IPS-20b (cell line): ENCODE results near the gene PFKFB2.

ENCODE experiments used
- H3K27ac ChIP-seq: one replicate; pipeline ENCODE4 v1.5.1; 2013; ENCODE audit warnings: low read length
- H3K27me3 ChIP-seq: 2 replicates; pipeline ENCODE4 v1.6.1; 2013; ENCODE audit warnings: mild to moderate bottlenecking, low read length, inconsistent platforms; ENCODE audit not compliant: insufficient read depth
- H3K36me3 ChIP-seq: 2 replicates; pipeline ENCODE4 v1.6.1; 2013; ENCODE audit warnings: low read depth, mild to moderate bottlenecking, inconsistent platforms, low read length, moderate library complexity; ENCODE audit not compliant: insufficient read depth
- H3K4me1 ChIP-seq: 2 replicates; pipeline ENCODE4 v1.6.1; 2013; ENCODE audit warnings: mild to moderate bottlenecking, control low read depth, inconsistent platforms, low read length, moderate library complexity; ENCODE audit not compliant: insufficient read depth
- H3K4me3 ChIP-seq: 2 replicates; pipeline ENCODE4 v1.5.1; 2013; ENCODE audit warnings: mild to moderate bottlenecking, low read length, inconsistent platforms
- H3K9ac ChIP-seq: 2 replicates; pipeline ENCODE4 v1.6.1; 2013; ENCODE audit warnings: low read depth, mild to moderate bottlenecking, inconsistent platforms, low read length, moderate library complexity
- H3K9me3 ChIP-seq: 2 replicates; pipeline ENCODE4 v1.6.1; 2013; ENCODE audit warnings: mild to moderate bottlenecking, low read depth, low read length, inconsistent platforms; ENCODE audit not compliant: insufficient read depth

Gene PFKFB2

DNA sequence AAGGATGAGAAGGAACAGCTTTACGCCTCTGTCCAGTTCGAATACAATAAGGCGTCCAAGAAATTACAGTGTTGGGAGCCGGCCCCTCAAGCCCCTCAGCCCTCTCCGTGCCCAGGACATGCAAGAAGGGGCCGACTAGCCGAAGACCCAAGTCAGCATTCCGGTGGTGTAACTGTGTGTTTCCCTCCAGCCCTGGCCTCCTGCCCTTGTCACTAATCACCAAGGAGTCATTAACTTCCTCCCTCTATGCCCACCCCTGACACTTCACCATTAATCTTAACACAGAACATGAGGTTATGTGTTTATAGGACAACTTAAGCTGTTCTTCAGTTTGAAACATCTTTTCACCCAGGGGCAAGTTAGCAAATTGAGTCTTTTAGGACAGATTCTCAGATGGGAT, 19.2 kb downstream of the PFKFB2 start:
- H3K9ac ChIP-seq: no peak overlapping the region
- no peak overlapping the region for H3K4me3 ChIP-seq
- H3K36me3 ChIP-seq: peaks cover 60% of the 10 kb centered on the region
- H3K27me3 ChIP-seq: no peaks in the 10 kb centered on the region
- no peak overlapping the region for H3K27ac ChIP-seq
- H3K9me3 ChIP-seq: no peaks in the 10 kb centered on the region
- H3K4me1 ChIP-seq: no peaks in the 10 kb centered on the region

DNA sequence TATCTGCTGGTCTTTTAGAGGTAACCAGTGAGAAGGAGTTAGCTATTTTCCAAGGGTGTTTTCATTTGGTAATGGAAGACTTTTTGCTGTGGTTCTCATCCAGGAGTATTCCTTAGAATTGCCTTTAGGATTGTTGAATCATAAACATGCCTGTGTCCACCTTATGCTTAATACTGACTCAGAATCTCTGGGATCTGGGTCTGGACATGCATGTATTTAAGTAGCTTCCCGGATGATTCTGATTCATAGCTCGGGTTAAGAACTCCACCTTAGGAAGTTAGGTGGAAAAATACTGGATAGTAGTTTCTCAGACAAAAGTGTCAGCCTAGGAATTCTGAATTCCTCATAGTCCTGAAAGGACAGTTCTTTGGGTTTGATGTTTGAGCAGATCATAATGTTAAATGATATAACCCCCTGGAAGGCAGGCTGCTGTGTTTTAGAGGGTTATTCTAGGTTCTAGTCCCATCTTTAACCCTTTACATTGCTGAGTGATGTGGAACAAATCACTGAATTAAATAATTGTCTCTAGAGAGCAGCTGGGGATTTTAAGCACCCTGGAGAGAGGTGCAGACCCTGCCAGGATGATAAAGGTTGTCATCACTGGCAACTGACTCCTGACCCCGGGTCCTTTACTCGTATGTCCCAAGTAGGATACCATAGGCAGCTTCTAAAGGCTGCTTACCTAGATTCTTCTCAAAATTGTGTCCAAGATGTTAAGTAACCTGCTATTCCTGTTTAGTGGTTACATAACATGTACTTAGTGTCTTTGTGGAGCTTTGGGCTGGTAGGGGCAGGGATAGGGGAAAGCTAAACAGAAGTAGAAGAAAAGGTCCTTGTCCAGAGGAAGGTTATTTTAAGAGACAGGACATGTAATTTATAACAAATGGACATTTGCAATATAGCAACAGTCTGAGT, 21.1 kb downstream of the PFKFB2 start:
- no peaks in the 10 kb centered on the region for H3K27me3 ChIP-seq
- peaks cover 44% of the 10 kb centered on the region for H3K36me3 ChIP-seq
- no peaks in the 10 kb centered on the region for H3K9me3 ChIP-seq
- H3K4me1 ChIP-seq: no peaks in the 10 kb centered on the region
- H3K27ac ChIP-seq: no peak overlapping the region
- H3K4me3 ChIP-seq: no peak overlapping the region
- H3K9ac ChIP-seq: no peak overlapping the region

DNA sequence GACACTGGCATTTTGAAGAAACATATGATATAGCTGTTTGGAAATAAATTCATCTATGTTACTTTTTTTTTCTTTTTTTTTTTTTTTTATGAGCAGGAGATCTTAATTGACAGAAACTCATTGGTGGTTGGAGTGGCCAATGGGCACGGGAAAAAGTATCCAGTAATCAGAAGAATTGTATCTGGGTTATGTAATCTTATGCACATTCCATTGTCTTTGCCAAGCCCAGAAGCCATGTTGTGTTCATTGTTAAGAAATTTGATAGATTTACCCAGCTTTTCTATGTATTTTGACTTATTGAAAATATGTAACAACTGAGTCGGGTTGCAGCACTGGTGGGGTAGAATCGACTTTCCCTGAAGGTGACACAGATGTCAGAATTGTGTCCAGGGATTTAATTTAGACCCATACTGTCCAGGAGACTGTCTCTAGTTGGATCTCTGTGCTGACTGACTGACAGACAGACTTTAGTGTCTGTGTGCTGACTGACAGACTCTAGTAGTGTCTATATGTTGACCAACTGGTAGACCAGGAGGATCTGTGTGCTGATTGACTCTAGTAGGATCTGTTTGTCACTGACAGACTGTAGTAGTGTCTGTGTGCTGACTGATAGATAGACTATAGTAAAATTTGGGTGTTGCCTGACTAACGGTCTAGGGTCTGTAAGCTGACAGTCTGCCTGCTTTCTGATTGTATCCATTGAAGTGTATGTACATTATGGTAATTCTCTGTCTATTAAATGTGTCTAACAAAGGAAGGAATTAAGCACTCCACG, 23.3 kb downstream of the PFKFB2 start:
- H3K4me3 ChIP-seq: no peak overlapping the region
- no peaks in the 10 kb centered on the region for H3K4me1 ChIP-seq
- no peak overlapping the region for H3K27ac ChIP-seq
- peaks cover 23% of the 10 kb centered on the region for H3K36me3 ChIP-seq
- no peak overlapping the region for H3K9ac ChIP-seq
- no peaks in the 10 kb centered on the region for H3K9me3 ChIP-seq
- no peaks in the 10 kb centered on the region for H3K27me3 ChIP-seq

DNA sequence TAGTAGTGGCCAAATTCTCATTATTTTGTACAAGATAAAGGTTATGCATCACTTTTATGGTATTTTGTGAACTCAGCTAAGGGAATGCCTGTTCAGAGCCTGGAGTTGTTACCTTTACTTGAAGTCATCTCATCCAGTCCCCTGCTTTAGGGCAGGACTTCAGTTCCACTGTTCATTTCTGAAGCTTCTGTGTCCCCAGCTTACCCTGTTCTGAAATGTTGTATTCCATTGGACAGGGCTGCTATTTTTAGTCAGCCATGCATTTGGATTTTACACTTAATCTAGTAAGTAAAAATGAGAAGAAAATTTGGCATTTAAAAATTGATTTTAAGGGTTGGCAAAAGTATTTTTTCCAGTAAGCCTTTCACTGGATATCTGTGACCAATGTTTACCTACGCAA, 23.9 kb downstream of the PFKFB2 start:
- no peak overlapping the region for H3K27ac ChIP-seq
- H3K9ac ChIP-seq: no peak overlapping the region
- no peaks in the 10 kb centered on the region for H3K27me3 ChIP-seq
- no peak overlapping the region for H3K4me3 ChIP-seq
- H3K4me1 ChIP-seq: no peaks in the 10 kb centered on the region
- no peaks in the 10 kb centered on the region for H3K9me3 ChIP-seq
- H3K36me3 ChIP-seq: peaks cover 16% of the 10 kb centered on the region

DNA sequence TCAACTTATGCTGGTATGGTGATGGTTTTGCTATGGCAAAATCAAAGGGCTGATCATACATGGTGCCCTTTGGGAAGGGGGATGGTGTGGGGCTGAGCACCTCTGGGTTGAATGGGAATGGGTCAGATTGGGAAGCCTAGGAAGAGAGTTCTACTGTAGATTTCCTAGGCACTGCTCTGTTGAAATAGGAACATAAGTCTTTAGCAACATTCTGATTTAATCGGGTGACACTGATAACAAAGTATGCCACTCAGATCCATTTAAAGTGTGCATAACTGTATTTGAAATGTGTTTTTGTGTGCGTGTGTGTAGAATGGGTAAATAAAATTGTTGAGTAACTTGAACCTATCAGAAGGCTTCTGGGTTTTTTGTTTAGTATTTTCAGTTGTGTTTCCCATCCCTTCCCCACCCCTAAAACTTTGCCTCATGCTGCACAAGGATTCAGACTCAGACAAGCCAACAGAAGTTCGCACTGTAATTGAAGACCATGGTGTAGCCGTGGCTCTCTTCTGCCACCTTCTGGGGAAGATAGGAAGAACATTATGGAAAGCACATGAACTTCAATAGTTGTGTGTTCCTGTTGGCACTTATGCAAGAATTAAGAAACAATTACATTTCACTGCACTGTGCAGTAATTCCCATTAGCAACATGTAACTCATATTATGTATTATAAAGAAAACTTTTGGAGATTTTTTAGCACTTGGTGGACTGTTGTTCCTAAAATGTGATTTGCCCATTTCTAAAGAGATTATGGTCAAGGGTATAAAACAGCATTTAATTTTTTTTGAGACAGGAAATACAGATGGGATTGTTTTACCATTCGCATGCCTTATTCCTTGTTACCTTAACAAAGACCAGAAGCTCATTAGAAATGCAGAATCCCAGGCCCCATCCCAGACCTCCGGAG, 24.6 kb downstream of the PFKFB2 start:
- Histone ChIP-seq H3K9ac (no peak overlapping the region), H3K4me3 (no peak overlapping the region), H3K9me3 (no peaks in the 10 kb centered on the region), H3K4me1 (no peaks in the 10 kb centered on the region), H3K27me3 (no peaks in the 10 kb centered on the region), H3K27ac (no peak overlapping the region), H3K36me3 (peaks cover 16% of the 10 kb centered on the region)

DNA sequence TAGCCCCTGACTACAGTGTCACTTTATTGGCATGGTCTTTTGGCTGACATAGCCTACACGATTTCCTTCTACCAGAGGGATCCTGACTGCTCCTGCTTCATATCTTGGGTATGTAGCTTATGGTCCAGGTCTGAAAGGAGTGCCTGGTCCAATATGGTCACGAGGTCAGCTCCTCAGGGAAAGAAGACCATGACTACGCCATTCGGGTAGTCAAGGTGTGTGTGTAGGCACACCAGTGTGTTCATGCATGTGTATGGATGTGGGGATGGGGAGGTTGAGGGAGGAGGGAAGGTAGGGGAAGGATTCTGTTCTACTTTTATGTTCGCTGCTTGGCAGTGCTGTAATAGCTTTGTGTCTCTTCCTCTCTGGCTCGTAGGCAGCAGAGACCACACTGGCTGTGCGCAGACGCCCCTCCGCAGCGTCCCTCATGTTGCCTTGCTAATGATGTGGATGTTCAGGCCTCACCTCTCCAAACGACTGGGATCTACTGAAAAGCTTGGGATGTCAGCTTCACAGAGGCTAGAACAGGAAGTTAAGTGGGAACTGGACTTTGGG, 25.6 kb downstream of the PFKFB2 start:
- Histone ChIP-seq H3K4me3 (no peak overlapping the region), H3K27me3 (no peaks in the 10 kb centered on the region), H3K4me1 (no peaks in the 10 kb centered on the region), H3K27ac (no peak overlapping the region), H3K36me3 (peaks cover 13% of the 10 kb centered on the region), H3K9ac (no peak overlapping the region), H3K9me3 (no peaks in the 10 kb centered on the region)

DNA sequence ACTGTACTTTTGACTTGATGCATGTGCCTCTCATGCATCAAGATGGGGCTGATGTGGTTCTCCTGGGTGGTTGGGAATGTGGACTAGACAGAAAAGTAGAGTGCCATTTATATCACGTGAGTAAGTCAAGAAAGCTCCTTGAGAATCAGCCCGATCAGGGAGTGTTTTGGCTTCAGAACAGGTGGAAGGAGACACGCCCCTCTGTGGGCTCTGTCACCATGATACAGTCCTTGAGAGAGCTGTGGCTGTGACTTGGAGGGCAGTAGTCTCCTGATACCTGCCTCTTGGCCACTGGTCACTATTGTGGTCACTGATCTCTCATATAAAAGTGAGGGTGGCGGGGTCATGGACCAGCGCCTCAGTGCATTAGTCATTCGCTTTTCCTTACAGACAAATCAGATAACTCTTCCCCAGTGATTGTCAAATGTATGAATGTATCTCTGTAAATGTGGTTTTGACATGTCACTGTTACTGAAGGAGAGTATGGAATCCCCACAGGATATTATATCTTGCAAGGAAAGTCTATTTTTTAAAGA, 26.7 kb downstream of the PFKFB2 start:
- Histone ChIP-seq H3K4me1 (no peaks in the 10 kb centered on the region), H3K27me3 (no peaks in the 10 kb centered on the region), H3K9ac (no peak overlapping the region), H3K4me3 (no peak overlapping the region), H3K36me3 (peaks cover 3% of the 10 kb centered on the region; the same call in 1 of the 2 replicates), H3K9me3 (no peaks in the 10 kb centered on the region), H3K27ac (no peak overlapping the region)

DNA sequence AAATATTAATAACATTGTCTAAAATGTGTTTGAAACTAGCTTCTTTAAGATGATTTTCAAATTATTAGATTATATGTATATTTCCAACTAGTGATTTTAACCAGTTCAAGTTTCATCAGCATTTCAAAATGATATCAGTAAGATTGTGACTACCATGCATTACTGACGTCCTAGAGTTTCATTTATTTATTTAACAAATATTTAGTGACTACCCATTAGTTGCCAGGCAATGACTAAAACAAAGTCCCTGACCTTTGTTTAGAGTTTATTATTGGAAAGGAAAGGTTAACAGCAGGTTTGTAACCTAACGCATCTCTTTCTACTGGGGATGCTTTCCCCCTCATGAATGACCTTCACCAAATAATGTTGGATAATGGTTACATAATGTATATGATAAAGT, 28.0 kb downstream of the PFKFB2 start:
- no peak overlapping the region for H3K27ac ChIP-seq
- H3K9ac ChIP-seq: no peak overlapping the region
- H3K4me3 ChIP-seq: no peak overlapping the region
- no peaks in the 10 kb centered on the region for H3K9me3 ChIP-seq
- H3K27me3 ChIP-seq: no peaks in the 10 kb centered on the region
- H3K36me3 ChIP-seq: no peaks in the 10 kb centered on the region
- H3K4me1 ChIP-seq: no peaks in the 10 kb centered on the region

DNA sequence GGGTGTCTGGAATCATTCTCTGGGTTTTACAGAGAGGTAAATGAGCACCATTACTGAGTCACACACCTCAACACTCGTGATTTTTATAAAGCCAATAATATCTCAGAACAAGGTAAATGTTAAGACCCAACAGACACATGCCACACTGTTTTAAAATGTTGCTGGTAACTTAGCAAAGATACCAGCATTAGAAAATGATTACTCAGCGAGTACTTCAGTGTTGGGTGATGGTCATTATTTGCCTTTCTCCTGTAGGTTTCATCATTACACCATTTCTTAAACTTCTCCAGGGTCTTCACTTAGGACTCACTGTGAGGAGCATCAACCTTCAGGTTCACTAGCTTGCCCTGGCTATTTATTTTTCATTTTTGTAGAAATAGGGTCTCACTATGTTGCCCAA, 28.7 kb downstream of the PFKFB2 start:
- Histone ChIP-seq H3K4me1 (no peaks in the 10 kb centered on the region), H3K9me3 (no peaks in the 10 kb centered on the region), H3K36me3 (no peaks in the 10 kb centered on the region), H3K9ac (no peak overlapping the region), H3K27ac (no peak overlapping the region), H3K4me3 (no peak overlapping the region), H3K27me3 (no peaks in the 10 kb centered on the region)

DNA sequence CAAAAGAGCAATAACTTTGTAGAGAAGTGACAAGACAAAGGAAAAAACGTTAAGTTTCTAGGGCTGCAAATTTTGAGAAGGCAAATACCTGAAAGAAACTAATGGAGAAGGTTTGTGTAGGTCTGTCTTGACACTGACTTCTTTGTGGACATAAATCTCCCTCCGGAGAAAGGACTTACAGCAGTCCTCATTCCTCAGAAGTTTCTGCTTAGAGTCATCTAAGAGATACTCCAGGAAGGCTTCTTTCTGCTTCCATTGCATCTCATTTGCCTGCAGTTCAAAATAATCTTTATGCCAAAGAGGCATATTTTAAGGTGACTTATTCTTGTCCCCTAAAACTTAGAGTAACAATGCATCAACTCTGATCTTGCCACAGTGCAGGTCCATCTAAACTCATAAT, 31.2 kb downstream of the PFKFB2 start:
- no peaks in the 10 kb centered on the region for H3K27me3 ChIP-seq
- no peak overlapping the region for H3K4me3 ChIP-seq
- H3K27ac ChIP-seq: no peak overlapping the region
- no peaks in the 10 kb centered on the region for H3K9me3 ChIP-seq
- H3K4me1 ChIP-seq: no peaks in the 10 kb centered on the region
- no peaks in the 10 kb centered on the region for H3K36me3 ChIP-seq
- H3K9ac ChIP-seq: no peak overlapping the region

DNA sequence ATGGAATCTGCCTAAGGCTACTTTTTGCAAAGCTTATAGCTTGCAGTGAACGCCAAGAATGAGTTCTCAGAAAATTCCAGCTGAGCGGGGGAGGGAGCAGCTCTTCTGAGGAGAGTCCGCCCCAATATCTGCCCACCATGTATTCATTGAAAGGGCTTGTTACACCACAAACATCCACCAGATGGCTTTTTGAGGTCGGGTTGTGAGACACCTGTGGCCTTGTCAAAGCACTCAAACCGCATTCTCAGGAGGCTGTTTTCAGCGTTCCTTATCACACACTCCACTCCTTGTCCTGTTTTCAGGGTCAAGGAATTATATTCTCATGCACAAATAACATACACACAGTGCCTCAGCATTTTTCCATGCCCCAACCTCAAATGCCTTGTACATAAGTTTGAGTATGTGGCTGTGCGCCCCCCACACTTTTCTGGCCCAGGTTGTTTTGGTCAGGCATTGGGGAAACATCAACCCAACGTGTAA, 31.7 kb downstream of the PFKFB2 start:
- H3K36me3 ChIP-seq: no peaks in the 10 kb centered on the region
- H3K27ac ChIP-seq: no peak overlapping the region
- no peak overlapping the region for H3K9ac ChIP-seq
- no peaks in the 10 kb centered on the region for H3K27me3 ChIP-seq
- no peaks in the 10 kb centered on the region for H3K9me3 ChIP-seq
- no peaks in the 10 kb centered on the region for H3K4me1 ChIP-seq
- H3K4me3 ChIP-seq: no peak overlapping the region
